GM18951 (cell line): Measurements from ENCODE around the gene CFP.

Source experiments
- POLR2A ChIP-seq: IDR thresholded peaks from 4 replicates; pipeline ENCODE4 v1.6.1; 2011; ENCODE audit warnings: mild to moderate bottlenecking; ENCODE audit not compliant: insufficient read length, insufficient read depth; ENCODE audit errors: extremely low read depth
- in situ Hi-C: fragments of 300-500 bp; cut with MboI; formaldehyde crosslinking; loops from one replicate; pipeline ENCODE4 v1.12.0; 2022; ENCODE audit warnings: low sequenced_read_pairs, mixed read lengths, inconsistent platforms; ENCODE audit not compliant: unreplicated experiment

Gene CFP

GRCh38 chrX:47596256-47596655, 33.5 kb downstream of the CFP start:
- in situ Hi-C loops = no loop called here
- TF ChIP-seq POLR2A = no peak

DNA sequence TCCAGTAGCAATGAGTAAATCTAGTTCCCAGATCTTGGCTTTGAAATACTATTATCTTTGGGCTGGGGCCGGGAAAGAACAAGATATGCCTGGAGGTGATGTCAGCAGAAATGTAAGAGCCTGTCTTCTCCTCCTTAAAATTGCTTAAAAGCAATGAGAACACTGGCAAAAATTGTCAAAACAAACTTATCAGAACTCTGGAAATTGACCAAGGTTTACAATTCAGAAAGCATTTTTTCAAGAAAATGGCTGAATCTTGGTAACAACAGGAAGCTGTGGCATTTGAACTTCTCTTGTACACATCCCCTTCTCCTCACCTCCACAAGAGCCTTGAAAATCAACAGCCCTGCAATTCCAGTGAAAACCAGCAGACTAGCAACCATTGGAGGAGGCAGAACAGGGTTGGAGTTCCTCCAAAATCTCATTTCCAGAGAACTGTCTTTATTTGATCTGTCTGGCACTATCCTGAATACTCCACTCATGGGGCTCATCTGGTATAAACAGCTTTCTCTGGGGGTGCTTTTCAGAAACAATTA, 33.9 kb downstream of the CFP start:
- no peak for TF ChIP-seq POLR2A
- in situ Hi-C loops = no loop called here

GRCh38 chrX:47593522-47593921, 36.2 kb downstream of the CFP start:
- no peak for TF ChIP-seq POLR2A
- in situ Hi-C loops = no loop called here

- no peak for TF ChIP-seq POLR2A
- in situ Hi-C loops = no loop called here
Observed at GRCh38 chrX:47590984-47591383, 38.7 kb downstream of the CFP start.

DNA sequence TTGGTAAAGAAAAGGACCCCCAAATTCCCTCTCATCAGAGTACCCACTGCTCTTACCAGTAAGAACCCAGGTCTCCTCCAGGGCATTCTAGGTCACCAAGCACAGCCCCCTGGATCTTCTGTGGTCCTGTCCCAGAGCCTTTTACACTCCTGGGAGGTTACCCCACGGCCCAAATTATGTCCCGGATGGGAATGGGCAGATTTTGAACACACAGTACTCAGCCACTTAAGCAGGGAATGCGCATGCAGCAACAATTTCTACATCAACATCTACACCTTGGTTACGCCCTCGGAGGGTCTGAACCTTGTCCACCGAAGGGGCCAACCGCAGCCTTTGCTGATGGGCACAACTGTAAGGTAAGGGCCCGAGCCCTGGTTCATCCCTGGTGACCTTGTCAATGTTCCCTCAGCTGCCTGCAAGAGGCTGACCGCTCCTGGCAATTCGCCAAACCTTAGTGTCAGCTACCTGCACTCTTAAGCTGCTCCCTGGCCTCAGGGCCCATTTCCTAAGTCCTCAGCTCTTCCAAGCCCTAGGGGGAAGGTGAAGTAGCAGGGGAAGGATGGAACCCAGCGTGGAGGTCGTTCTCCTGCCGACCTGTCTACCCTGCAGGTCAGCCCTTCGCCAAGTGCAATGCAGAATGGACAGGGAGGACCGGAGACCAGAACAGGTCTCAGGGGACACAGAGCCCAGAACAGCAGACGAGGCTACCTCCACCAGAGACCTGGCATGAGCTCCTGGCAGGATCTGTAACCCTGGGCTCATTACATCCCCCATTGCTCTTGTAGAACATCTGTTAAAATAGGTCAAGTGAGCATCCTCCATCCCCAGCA, 41.6 kb downstream of the CFP start:
- TF ChIP-seq POLR2A = no peak
- in situ Hi-C loops = no loop called here

DNA sequence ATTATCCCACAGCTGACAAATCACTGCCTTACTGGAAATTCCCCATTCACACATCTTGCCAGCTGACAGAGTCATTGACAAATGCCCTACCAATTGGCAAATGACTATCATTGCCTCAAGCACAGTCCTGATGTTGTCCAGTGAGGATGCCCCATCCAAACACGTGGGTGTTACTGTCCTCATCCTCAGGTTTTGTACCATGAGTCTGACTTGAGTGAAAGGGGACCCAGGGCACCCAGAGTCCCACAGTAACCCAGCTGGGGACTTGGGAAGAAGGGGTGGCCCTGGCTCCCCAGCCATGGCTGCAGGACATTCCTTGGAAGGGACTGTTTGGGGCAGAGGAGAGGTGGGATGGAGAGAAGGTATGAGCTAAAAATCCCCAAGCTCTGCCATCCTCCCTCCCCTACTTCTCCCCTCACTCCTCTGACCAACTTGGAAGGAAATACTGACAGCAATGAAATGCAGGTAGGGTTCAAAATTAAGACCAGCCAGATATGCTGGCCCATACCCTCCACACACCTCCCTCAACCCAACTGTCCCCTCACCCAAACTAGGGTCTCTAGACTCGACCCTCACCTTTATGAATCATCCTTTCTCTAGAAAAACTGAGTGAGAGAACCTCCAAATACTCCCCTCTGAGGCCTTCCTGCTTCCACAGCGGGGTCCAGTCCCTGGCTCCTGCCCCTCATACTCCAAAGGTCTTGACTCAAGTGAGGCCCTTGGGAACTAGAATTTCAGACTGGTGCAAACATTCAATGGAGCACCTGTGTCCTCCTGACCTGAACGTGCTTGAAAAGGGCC, 42.4 kb downstream of the CFP start:
- in situ Hi-C loops = no loop called here

GRCh38 chrX:47586043-47586787, 43.5 kb downstream of the CFP start:
- TF ChIP-seq POLR2A = no peak

More for the DNA sequence above, 42.4 kb downstream of the CFP start:
- TF ChIP-seq POLR2A = no peak

DNA sequence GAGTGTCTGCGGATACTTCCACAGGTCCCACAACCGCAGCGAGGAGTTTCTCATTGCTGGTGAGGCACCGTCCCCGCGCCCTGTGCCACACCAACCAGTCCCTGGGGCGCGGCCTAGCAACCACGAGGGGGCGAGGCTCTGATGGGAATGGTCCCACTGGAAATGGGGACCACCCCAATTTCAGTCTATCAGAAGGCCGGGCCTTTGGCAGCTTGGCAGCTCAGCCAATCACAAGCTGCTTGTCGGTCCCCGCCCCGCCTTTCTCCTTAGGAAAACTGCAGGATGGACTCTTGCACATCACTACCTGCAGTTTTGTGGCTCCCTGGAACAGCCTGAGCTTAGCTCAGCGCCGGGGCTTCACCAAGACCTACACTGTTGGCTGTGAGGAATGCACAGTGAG, 44.5 kb downstream of the CFP start:
- in situ Hi-C loops = no loop called here
- TF ChIP-seq POLR2A = no peak

More at GRCh38 chrX:47586043-47586787, 43.5 kb downstream of the CFP start:
- in situ Hi-C loops = no loop called here

DNA sequence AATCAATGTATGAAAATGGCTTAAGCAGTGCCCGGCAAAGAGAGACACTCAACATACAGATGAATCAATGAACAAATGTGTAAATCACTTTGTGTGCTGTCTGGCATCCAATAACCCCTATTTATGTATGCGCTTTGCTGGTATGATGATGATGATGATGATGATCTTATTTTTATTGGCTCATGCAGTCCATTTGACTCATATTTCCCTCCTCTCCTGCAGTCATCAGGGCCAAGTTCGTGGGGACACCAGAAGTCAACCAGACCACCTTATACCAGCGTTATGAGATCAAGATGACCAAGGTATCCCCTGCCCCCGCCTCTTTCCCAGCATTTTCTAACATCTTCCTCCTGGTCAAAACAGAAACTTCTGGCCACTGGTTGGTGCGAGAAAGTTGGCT, 45.0 kb downstream of the CFP start:
- in situ Hi-C loops = no loop called here
- TF ChIP-seq POLR2A = no peak

- TF ChIP-seq POLR2A = no peak
- in situ Hi-C loops = no loop called here
Observed at GRCh38 chrX:47583240-47583861, 46.4 kb downstream of the CFP start.

- peak; percentile 64 for TF ChIP-seq POLR2A
- in situ Hi-C loops = no loop called here
Observed at GRCh38 chrX:47581731-47582647, 47.7 kb downstream of the CFP start, which contains the start of gene TIMP1. Gene TIMP1, plus strand, starts transcription at chrX:47582436. Its CDS starts 980 bp downstream, at chrX:47583416.
